GM12878 (cell line): ENCODE data around the gene LMX1B. TPM values are rescaled to one million over a fixed set of nuclear protein-coding genes. Genes with fewer than 3 reads are reported as not detected.

ENCODE experiments used
- ATAC-seq: fragments of 200-7000 bp; cut with Tn5 transposase; 3 replicates; pipeline ENCODE4 v1.9.1; 2020; ENCODE audit warnings: mild to moderate bottlenecking, moderate library complexity
- BruUV-seq: library from RNA; stranded (reverse); fragments of 400-500 nt; replicated peaks from 2 replicates; lab custom pipeline; 2021; lab: Mats Ljungman, UMichigan
- CTCF ChIA-PET: fragments of 300-600 bp; sonication (Branson Sonifier 250); formaldehyde crosslinking; extraction: SDS; loops from one replicate; lab custom pipeline; 2021; ENCODE audit warnings: inconsistent platforms; lab: Yijun Ruan, JAX
- POLR2A ChIA-PET: fragments of 350-600 bp; formaldehyde crosslinking; extraction: SDS; loops from one replicate; lab custom pipeline; 2021; ENCODE audit warnings: inconsistent platforms; lab: Charles Lee
- RAD21 ChIA-PET: fragments of 300-600 bp; sonication (Branson Sonifier 250); formaldehyde crosslinking; loops from one replicate; lab custom pipeline; 2023; ENCODE audit warnings: antibody characterized with exemption; ENCODE audit not compliant: unreplicated experiment; lab: Charles Lee
- SMC1A ChIA-PET: fragments of 300-600 bp; sonication (Branson Sonifier 250); formaldehyde crosslinking; loops from one replicate; lab custom pipeline; 2023; ENCODE audit not compliant: unreplicated experiment, uncharacterized antibody; lab: Charles Lee
- DNase-seq: peaks from one replicate; pipeline ENCODE4 v3.0.0-alpha.2; 2011; ENCODE audit warnings: low read depth, low spot score
- FAIRE-seq: peaks from 3 replicates; lab custom pipeline; 2011; peaks lifted over from hg19 to GRCh38; lab: Jason Lieb, UNC
- H2AFZ ChIP-seq: 2 replicates; pipeline ENCODE4 v1.6.0; 2011; ENCODE audit warnings: low read depth, low read length, control low read depth; ENCODE audit not compliant: control insufficient read depth
- H3K27ac ChIP-seq: 2 replicates; pipeline ENCODE4 v1.5.1; 2011; ENCODE audit warnings: control low read depth; ENCODE audit not compliant: control insufficient read depth, insufficient read depth
- H3K27me3 ChIP-seq, 2 experiments: replicated peaks in 1 of 2; 2 replicates each; pipeline versions ENCODE4 v1.6.0 to v1.6.1; 2011; ENCODE audit warnings: low read length in 1 of 2; ENCODE audit not compliant: control insufficient read depth in 2 of 2, insufficient read depth in 2 of 2
- H3K36me3 ChIP-seq, 2 experiments: 2 replicates each; pipeline ENCODE4 v1.5.1; 2011; ENCODE audit warnings: low read length in 1 of 2; ENCODE audit not compliant: control insufficient read depth in 2 of 2, insufficient read depth in 2 of 2
- H3K4me1 ChIP-seq: 2 replicates; pipeline ENCODE4 v1.6.1; 2011; ENCODE audit warnings: mild to moderate bottlenecking, low read length, moderate library complexity, mixed read lengths; ENCODE audit not compliant: control insufficient read depth, insufficient read depth
- H3K4me2 ChIP-seq: 2 replicates; pipeline ENCODE4 v1.6.0; 2011; ENCODE audit warnings: control low read depth; ENCODE audit not compliant: control insufficient read depth, insufficient read depth
- H3K4me3 ChIP-seq: fragments of 200-600 bp; sonication (generic); 2 replicates; pipeline ENCODE4 v1.5.1; 2016
- H3K79me2 ChIP-seq: 2 replicates; pipeline ENCODE4 v1.6.0; 2011; ENCODE audit warnings: low read length; ENCODE audit not compliant: control insufficient read depth, insufficient read depth
- H3K9ac ChIP-seq: 2 replicates; pipeline ENCODE4 v1.8.0; 2011; ENCODE audit warnings: low read length, control low read depth, mixed read lengths; ENCODE audit not compliant: control insufficient read depth, insufficient read depth
- H3K9me3 ChIP-seq: replicated peaks from 3 replicates; pipeline ENCODE4 v1.5.1; 2011; ENCODE audit warnings: mild to moderate bottlenecking, low read length; ENCODE audit not compliant: control insufficient read depth, insufficient read depth
- H4K20me1 ChIP-seq: 2 replicates; pipeline ENCODE4 v1.6.0; 2011; ENCODE audit not compliant: control insufficient read depth, insufficient read depth
- ATF7 ChIP-seq: fragments of 450-650 bp; IDR thresholded peaks from 2 replicates; pipeline ENCODE4 v1.6.1; 2016; ENCODE audit warnings: low read depth, mild to moderate bottlenecking
- BHLHE40 ChIP-seq, 2 experiments: fragments of 450-650 bp in 1 of 2; IDR thresholded peaks; 2 replicates each; pipeline ENCODE4 v1.6.1; 2011 to 2017; ENCODE audit warnings: low read depth in 2 of 2, borderline replicate concordance in 1 of 2, improper control_type of control experiment in 1 of 2, low read length in 1 of 2, mild to moderate bottlenecking in 1 of 2
- CBX5 ChIP-seq: sonication (generic); IDR thresholded peaks from 2 replicates; pipeline ENCODE4 v1.6.1; 2016; ENCODE audit warnings: low read depth, moderate library complexity, mild to moderate bottlenecking, inconsistent platforms
- EZH2 ChIP-seq: IDR thresholded peaks from 2 replicates; pipeline ENCODE4 v1.6.1; 2012; ENCODE audit warnings: low read depth, mild to moderate bottlenecking, control low read depth, inconsistent platforms, low read length, borderline replicate concordance; ENCODE audit not compliant: control insufficient read depth
- GATAD2B ChIP-seq: fragments of 450-650 bp; conservative IDR thresholded peaks from 2 replicates; pipeline ENCODE4 v1.6.1; 2017; ENCODE audit warnings: low read depth, mild to moderate bottlenecking, moderate library complexity
- RAD21 ChIP-seq: IDR thresholded peaks from 2 replicates; pipeline ENCODE4 v1.6.1; 2011; ENCODE audit warnings: mild to moderate bottlenecking, low read depth, low read length, moderate library complexity; ENCODE audit not compliant: insufficient read depth
- STAT1 ChIP-seq: fragments of 450-650 bp; conservative IDR thresholded peaks from 2 replicates; pipeline ENCODE4 v1.6.1; 2014; ENCODE audit warnings: antibody characterized with exemption, mild to moderate bottlenecking
- ZNF24 ChIP-seq: fragments of 450-650 bp; IDR thresholded peaks from 2 replicates; pipeline ENCODE4 v1.6.1; 2017; ENCODE audit warnings: antibody characterized with exemption, mild to moderate bottlenecking
- WGBS: methylation state at CpG from one replicate; pipeline ENCODE4 v1.1.6; 2016; ENCODE audit warnings: low lambda C conversion rate; ENCODE audit not compliant: insufficient replicate concordance, insufficient coverage; ENCODE audit errors: missing lambda C conversion rate; 5-methylcytosine and 5-hydroxymethylcytosine counted together
- in situ Hi-C: fragments of 300-500 bp; cut with MboI; formaldehyde crosslinking; loops from 9 replicates; pipeline ENCODE4 v1.14.3; 2018; ENCODE audit warnings: mixed read lengths
- intact Hi-C: fragments of 100-400 bp; cut with micrococcal nuclease; formaldehyde crosslinking; loops from one replicate; pipeline ENCODE4 v1.14.2; 2022; ENCODE audit not compliant: unreplicated experiment
- polyA plus RNA-seq, 11 experiments: library from polyadenylated mRNA; depleted of rRNA in 4 of 11; unstranded in 6 of 11; stranded (reverse) in 5 of 11; fragments of >200 nt; fragmentation: Nextera tagmentation in 4 of 11; fragmentation: Illumina TruSeq in 1 of 11; extraction: Ambion mirVana in 4 of 11; extraction: Trizol in 1 of 11; gene quantifications; 1 replicate in 1 of 11; 2 replicates in 10 of 11; pipeline versions ENCODE4 v1.2.1 to v1.2.3, GENCODE V29; 2011 to 2016; ENCODE audit warnings: inconsistent platforms in 2 of 11, missing spikeins in 2 of 11, low read depth in 1 of 11
- total RNA-seq, 4 experiments: library from RNA; depleted of rRNA in 3 of 4; stranded (reverse); fragments of >200 nt in 3 of 4; fragmentation: Illumina TruSeq in 1 of 4; extraction: Trizol in 1 of 4; gene quantifications; 2 replicates each; pipeline versions ENCODE4 v1.2.1 to v1.2.3, GENCODE V29; 2013 to 2021
- TF ChIP-seq, protein P1 (sequence below): fragments of 450-650 bp; IDR thresholded peaks from 2 replicates; pipeline ENCODE4 v1.6.1; 2017; ENCODE audit warnings: mild to moderate bottlenecking, low read depth, inconsistent platforms; ENCODE audit not compliant: poor library complexity, severe bottlenecking

LMX1B gene
- total and polyA plus RNA-seq, 10 of the 15 experiments (the other 5 are each of a cell fraction or from before 2014, with no cell fraction given), result not detected

- FAIRE-seq (no peak), DNase-seq (no peak), ATAC-seq (no peak)
- SMC1A ChIA-PET, result no interaction called here
- BruUV-seq, result no TSS peak
- peaks cover 0 to 5% of the 10 kb centered on the region in 2 experiments; a peak in 3 of 4 replicates for H3K27me3 ChIP-seq
- H3K79me2 ChIP-seq, result no peaks in the 10 kb centered on the region
- H3K27ac ChIP-seq, result no peak overlapping the region
- 30% methylated on average over 17 of the region's 17 CpGs for WGBS
- no peak for TF ChIP-seq RAD21
- TF ChIP-seq, protein P1, sequence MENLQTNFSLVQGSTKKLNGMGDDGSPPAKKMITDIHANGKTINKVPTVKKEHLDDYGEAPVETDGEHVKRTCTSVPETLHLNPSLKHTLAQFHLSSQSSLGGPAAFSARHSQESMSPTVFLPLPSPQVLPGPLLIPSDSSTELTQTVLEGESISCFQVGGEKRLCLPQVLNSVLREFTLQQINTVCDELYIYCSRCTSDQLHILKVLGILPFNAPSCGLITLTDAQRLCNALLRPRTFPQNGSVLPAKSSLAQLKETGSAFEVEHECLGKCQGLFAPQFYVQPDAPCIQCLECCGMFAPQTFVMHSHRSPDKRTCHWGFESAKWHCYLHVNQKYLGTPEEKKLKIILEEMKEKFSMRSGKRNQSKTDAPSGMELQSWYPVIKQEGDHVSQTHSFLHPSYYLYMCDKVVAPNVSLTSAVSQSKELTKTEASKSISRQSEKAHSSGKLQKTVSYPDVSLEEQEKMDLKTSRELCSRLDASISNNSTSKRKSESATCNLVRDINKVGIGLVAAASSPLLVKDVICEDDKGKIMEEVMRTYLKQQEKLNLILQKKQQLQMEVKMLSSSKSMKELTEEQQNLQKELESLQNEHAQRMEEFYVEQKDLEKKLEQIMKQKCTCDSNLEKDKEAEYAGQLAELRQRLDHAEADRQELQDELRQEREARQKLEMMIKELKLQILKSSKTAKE, result no peak
- TF ChIP-seq ZNF24, result no peak
- TF ChIP-seq STAT1, result no peak
- TF ChIP-seq ATF7, result no peak
- TF ChIP-seq CBX5, result no peak
- no peak for TF ChIP-seq BHLHE40 (IDR thresholded peaks at IDR 0.05; ENCODE audit: borderline replicate concordance in 1 of 2, low read depth in 2 of 2, low read length in 1 of 2)
- no peak for TF ChIP-seq EZH2
- no peak for TF ChIP-seq GATAD2B
- CTCF ChIA-PET, result no interaction called here
- POLR2A ChIA-PET, result no interaction called here
- no peaks in the 10 kb centered on the region; the same call in 1 of the 2 replicates for H3K4me1 ChIP-seq
- in situ Hi-C loops (no loop called here), intact Hi-C loops (no loop called here)
- H2AFZ ChIP-seq, result no peak overlapping the region
- no peaks in the 10 kb centered on the region for H3K9me3 ChIP-seq
- H4K20me1 ChIP-seq, result no peaks in the 10 kb centered on the region
- H3K4me3 ChIP-seq, result no peak overlapping the region
- H3K36me3 ChIP-seq, result no peaks in the 10 kb centered on the region
- no peak overlapping the region for H3K4me2 ChIP-seq
- RAD21 ChIA-PET, result no interaction called here
- H3K9ac ChIP-seq, result no peak overlapping the region
These were observed 47.4 kb downstream of the LMX1B start for GRCh38 chr9:126661122-126661520.
